K562 (cell line): ENCODE measurements around the gene UHRF1. TPM values are rescaled to one million over a fixed set of nuclear protein-coding genes. Genes with fewer than 3 reads are reported as not detected.

Experiments
- ARHGAP35 ChIP-seq: fragments of 450-650 bp; IDR thresholded peaks from 2 replicates; pipeline ENCODE4 v1.6.1; 2018; ENCODE audit not compliant: partially characterized antibody
- FOS ChIP-seq: IDR thresholded peaks from 3 replicates; pipeline ENCODE4 v1.6.1; 2011; ENCODE audit not compliant: insufficient read length; ENCODE audit errors: extremely low read depth
- FOXK1 ChIP-seq: sonication (generic); formaldehyde crosslinking; IDR thresholded peaks from 2 replicates; pipeline ENCODE4 v1.8.0; 2022; ENCODE audit warnings: missing genetic modification reagents, mild to moderate bottlenecking, borderline replicate concordance
- GABPA ChIP-seq: fragments of 200-800 bp; sonication (Bioruptor generic); conservative IDR thresholded peaks from 2 replicates; pipeline ENCODE4 v1.6.1; 2016; ENCODE audit warnings: low read depth, missing genetic modification characterization, missing compliant biosample characterization
- GABPB1 ChIP-seq: sonication (generic); formaldehyde crosslinking; IDR thresholded peaks from 2 replicates; pipeline ENCODE4 v1.8.0; 2022; ENCODE audit warnings: mild to moderate bottlenecking, missing genetic modification reagents
- GTF2B ChIP-seq: IDR thresholded peaks from 2 replicates; pipeline ENCODE4 v1.6.1; 2011; ENCODE audit not compliant: insufficient read length; ENCODE audit errors: extremely low read depth
- GTF2F1 ChIP-seq: IDR thresholded peaks from 2 replicates; pipeline ENCODE4 v1.6.1; 2011; ENCODE audit warnings: low read depth, low read length, improper control_type of control experiment
- HDAC8 ChIP-seq: fragments of 450-650 bp; IDR thresholded peaks from 2 replicates; pipeline ENCODE4 v1.6.1; 2016; ENCODE audit warnings: mild to moderate bottlenecking, missing genetic modification characterization, moderate library complexity, missing compliant biosample characterization
- NRF1 ChIP-seq, 2 experiments: fragments of 450-650 bp; IDR thresholded peaks in 1 of 2; conservative IDR thresholded peaks in 1 of 2; 2 replicates each; pipeline ENCODE4 v1.6.1; 2014; ENCODE audit warnings: mild to moderate bottlenecking in 2 of 2
- PTBP1 ChIP-seq: fragments of 200-400 bp; formaldehyde crosslinking; IDR thresholded peaks from 2 replicates; pipeline ENCODE4 v1.6.1; 2017; ENCODE audit warnings: low read depth, low read length
- SIRT6 ChIP-seq: IDR thresholded peaks from one replicate; pipeline ENCODE4 v1.6.1; 2012; ENCODE audit warnings: low read depth, mild to moderate bottlenecking, control low read depth, inconsistent platforms, low read length, moderate library complexity
- STAG1 ChIP-seq: sonication (generic); formaldehyde crosslinking; IDR thresholded peaks from 2 replicates; pipeline ENCODE4 v1.5.0; 2020; ENCODE audit warnings: missing genetic modification reagents, borderline replicate concordance
- TCF15 ChIP-seq: fragments of 250-450 bp; sonication (Bioruptor Pico); IDR thresholded peaks from 2 replicates; pipeline ENCODE4 v1.8.0; 2022; ENCODE audit warnings: moderate library complexity, mild to moderate bottlenecking, inconsistent platforms
- TSHZ1 ChIP-seq: fragments of 250-450 bp; sonication (Bioruptor Pico); IDR thresholded peaks from 2 replicates; pipeline ENCODE4 v1.4.0; 2020; ENCODE audit warnings: mild to moderate bottlenecking, moderate library complexity
- USF2 ChIP-seq: sonication (generic); formaldehyde crosslinking; IDR thresholded peaks from 2 replicates; pipeline ENCODE4 v1.5.0; 2020; ENCODE audit warnings: missing genetic modification reagents
- ZFP30 ChIP-seq: fragments of 250-450 bp; sonication (Bioruptor Pico); IDR thresholded peaks from 2 replicates; pipeline ENCODE4 v1.8.0; 2022; ENCODE audit warnings: moderate library complexity, mild to moderate bottlenecking, inconsistent platforms, borderline replicate concordance
- ZNF436 ChIP-seq: fragments of 250-450, 450-650 bp; sonication (Bioruptor Pico); formaldehyde crosslinking; IDR thresholded peaks from 2 replicates; pipeline ENCODE4 v1.7.0; 2020; ENCODE audit warnings: mild to moderate bottlenecking
- polyA plus RNA-seq, 8 experiments: library from polyadenylated mRNA; depleted of rRNA in 4 of 8; stranded (reverse) in 5 of 8; unstranded in 3 of 8; fragments of >200 nt; fragmentation: Nextera tagmentation in 2 of 8; fragmentation: Illumina TruSeq in 1 of 8; extraction: Ambion mirVana in 2 of 8; extraction: Trizol in 1 of 8; gene quantifications; 2 replicates each; pipeline versions ENCODE4 v1.2.1 to v1.2.3, GENCODE V29; 2011 to 2014; ENCODE audit warnings: inconsistent platforms in 1 of 8, missing spikeins in 1 of 8
- total RNA-seq, 7 experiments: library from RNA; depleted of rRNA in 6 of 7; stranded (reverse); fragments of >200 nt in 6 of 7; fragmentation: Illumina TruSeq in 2 of 7; extraction: Trizol in 2 of 7; gene quantifications; 2 replicates each; pipeline versions ENCODE4 v1.2.1 to v1.2.3, GENCODE V29; 2011 to 2021; ENCODE audit warnings: low replicate concordance in 1 of 7

The UHRF1 gene
- total and polyA plus RNA-seq, 9 of the 15 experiments (the other 6 are each of a cell fraction or from before 2014, with no cell fraction given), result 6.0 to 101 (median 30.9) TPM

- TF ChIP-seq ZFP30 (CRISPR knock-in tag), result no peak
- peak; percentile 44; the same call in 1 of the 2 replicates for TF ChIP-seq GABPB1 (CRISPR knock-in tag)
- TF ChIP-seq STAG1 (CRISPR knock-in tag), result no peak
- no peak for TF ChIP-seq FOXK1 (CRISPR knock-in tag)
- no peak for TF ChIP-seq TSHZ1 (CRISPR knock-in tag)
- peak; percentile 13 for TF ChIP-seq ARHGAP35
- TF ChIP-seq FOS, result peak; percentile 71
- no peak for TF ChIP-seq TCF15
- no peak for TF ChIP-seq GTF2B
- no peak for TF ChIP-seq HDAC8 (tag)
- TF ChIP-seq USF2 (CRISPR knock-in tag), result no peak
- TF ChIP-seq SIRT6, result no peak
- peak; percentile 99 for TF ChIP-seq PTBP1
- no peak for TF ChIP-seq GTF2F1
- TF ChIP-seq NRF1 (conservative IDR thresholded peaks at IDR 0.05 in 1 of 2, IDR thresholded peaks at IDR 0.05 in 1 of 2), result no peak
- TF ChIP-seq GABPA, result peak; percentile 31; the same call in 1 of the 2 replicates
- TF ChIP-seq ZNF436 (CRISPR knock-in tag), result no peak
Measured at GRCh38 chr19:4870025-4870700, 39.1 kb upstream of the UHRF1 start (continued).
